HepG2 (cell line): ENCODE results near the gene ATP5F1E. TPM values are rescaled to one million over a fixed set of nuclear protein-coding genes. Genes with fewer than 3 reads are reported as not detected.

Experiments used
- ELF3 ChIP-seq: IDR thresholded peaks from 2 replicates; pipeline ENCODE4 v1.6.1; 2016; ENCODE audit warnings: missing genetic modification reagents, missing compliant biosample characterization
- GTF2F1 ChIP-seq: fragments of 150-350 bp; IDR thresholded peaks from 2 replicates; pipeline ENCODE4 v1.6.1; 2014; ENCODE audit warnings: low read length
- JDP2 ChIP-seq: sonication (generic); formaldehyde crosslinking; IDR thresholded peaks from 2 replicates; pipeline ENCODE4 v1.8.1; 2022; ENCODE audit warnings: missing genetic modification reagents, borderline replicate concordance
- JUND ChIP-seq: sonication (generic); formaldehyde crosslinking; IDR thresholded peaks from 2 replicates; pipeline ENCODE4 v1.8.0; 2022; ENCODE audit warnings: mild to moderate bottlenecking, missing genetic modification reagents
- MAFG ChIP-seq: sonication (generic); formaldehyde crosslinking; IDR thresholded peaks from 2 replicates; pipeline ENCODE4 v1.5.1; 2020; ENCODE audit warnings: mild to moderate bottlenecking, missing genetic modification reagents
- MED8 ChIP-seq: sonication (generic); formaldehyde crosslinking; IDR thresholded peaks from 2 replicates; pipeline ENCODE4 v1.8.1; 2023; ENCODE audit warnings: mild to moderate bottlenecking, missing genetic modification reagents; ENCODE audit not compliant: insufficient replicate concordance
- SMAD9 ChIP-seq: sonication (generic); formaldehyde crosslinking; IDR thresholded peaks from 2 replicates; pipeline ENCODE4 v1.5.1; 2020; ENCODE audit warnings: mild to moderate bottlenecking, missing genetic modification reagents
- SMC3 ChIP-seq: IDR thresholded peaks from 2 replicates; pipeline ENCODE4 v1.6.1; 2011; ENCODE audit warnings: low read length, improper control_type of control experiment
- ZBTB8A ChIP-seq: sonication (generic); formaldehyde crosslinking; IDR thresholded peaks from 2 replicates; pipeline ENCODE4 v1.4.0; 2020; ENCODE audit warnings: mild to moderate bottlenecking, low read depth, missing genetic modification reagents, borderline replicate concordance
- ZNF17 ChIP-seq: sonication (generic); formaldehyde crosslinking; IDR thresholded peaks from 2 replicates; pipeline ENCODE4 v1.5.0; 2020; ENCODE audit warnings: mild to moderate bottlenecking, missing genetic modification reagents
- ZNF24 ChIP-seq: fragments of 450-650 bp; IDR thresholded peaks from 2 replicates; pipeline ENCODE4 v1.6.1; 2017; ENCODE audit warnings: antibody characterized with exemption, mild to moderate bottlenecking
- ZNF263 ChIP-seq: sonication (generic); formaldehyde crosslinking; IDR thresholded peaks from 2 replicates; pipeline ENCODE4 v1.4.0; 2020; ENCODE audit warnings: missing genetic modification reagents
- ZNF274 ChIP-seq: sonication (generic); formaldehyde crosslinking; IDR thresholded peaks from 2 replicates; pipeline ENCODE4 v1.5.1; 2020; ENCODE audit warnings: mild to moderate bottlenecking, missing genetic modification reagents
- ZNF501 ChIP-seq: sonication (generic); formaldehyde crosslinking; IDR thresholded peaks from 2 replicates; pipeline ENCODE4 v1.5.1; 2020; ENCODE audit warnings: mild to moderate bottlenecking, moderate library complexity, missing genetic modification reagents
- ZNF558 ChIP-seq: sonication (generic); formaldehyde crosslinking; IDR thresholded peaks from 2 replicates; pipeline ENCODE4 v1.9.0; 2022; ENCODE audit warnings: mild to moderate bottlenecking, missing genetic modification reagents, borderline replicate concordance
- ZNF564 ChIP-seq: sonication (generic); formaldehyde crosslinking; IDR thresholded peaks from 2 replicates; pipeline ENCODE4 v1.8.1; 2023; ENCODE audit warnings: mild to moderate bottlenecking, missing genetic modification reagents
- ZNF672 ChIP-seq: sonication (generic); formaldehyde crosslinking; IDR thresholded peaks from 2 replicates; pipeline ENCODE4 v1.8.1; 2022; ENCODE audit warnings: missing genetic modification reagents
- ZNF720 ChIP-seq: sonication (generic); formaldehyde crosslinking; IDR thresholded peaks from 2 replicates; pipeline ENCODE4 v1.4.0; 2020; ENCODE audit warnings: missing genetic modification reagents
- ZNF782 ChIP-seq: sonication (generic); formaldehyde crosslinking; IDR thresholded peaks from 2 replicates; pipeline ENCODE4 v1.4.0; 2020; ENCODE audit warnings: missing genetic modification reagents, mild to moderate bottlenecking, borderline replicate concordance
- polyA plus RNA-seq, 8 experiments: library from polyadenylated mRNA; depleted of rRNA in 3 of 8; stranded (reverse) in 7 of 8; unstranded in 1 of 8; fragments of >200 nt; fragmentation: Illumina TruSeq in 4 of 8; extraction: Trizol in 4 of 8; gene quantifications; 2 replicates each; pipeline versions ENCODE4 v1.2.1 to v1.2.3, GENCODE V29; 2011 to 2016; ENCODE audit warnings: low read depth in 4 of 8, missing spikeins in 1 of 8, mixed read lengths in 1 of 8; ENCODE audit not compliant: insufficient read depth in 1 of 8
- total RNA-seq, 5 experiments: library from RNA; depleted of rRNA; stranded (reverse); fragments of >200 nt; fragmentation: Illumina TruSeq; extraction: Trizol; gene quantifications; 2 replicates each; pipeline ENCODE4 v1.2.3, GENCODE V29; 2016; ENCODE audit warnings: low read depth in 1 of 5
- TF ChIP-seq, protein P1 (sequence below): IDR thresholded peaks from 2 replicates; pipeline ENCODE4 v1.6.1; 2016; ENCODE audit warnings: control low read depth
- TF ChIP-seq, protein P2 (sequence below): sonication (generic); formaldehyde crosslinking; IDR thresholded peaks from 2 replicates; pipeline ENCODE4 v1.9.0; 2021; ENCODE audit warnings: missing genetic modification reagents, borderline replicate concordance
- TF ChIP-seq, protein P3 (sequence below): IDR thresholded peaks from 2 replicates; pipeline ENCODE4 v1.6.1; 2016; ENCODE audit warnings: missing genetic modification reagents, missing compliant biosample characterization
- TF ChIP-seq, protein P4 (sequence below): sonication (generic); formaldehyde crosslinking; IDR thresholded peaks from 2 replicates; pipeline ENCODE4 v1.8.0; 2022; ENCODE audit warnings: low read depth, missing genetic modification reagents
- TF ChIP-seq, protein P5 (sequence below): IDR thresholded peaks from 2 replicates; pipeline ENCODE4 v1.6.1; 2016; ENCODE audit warnings: missing biosample characterization, missing genetic modification reagents, low read depth
- TF ChIP-seq, protein P6 (sequence below): sonication (generic); formaldehyde crosslinking; IDR thresholded peaks from 2 replicates; pipeline ENCODE4 v1.4.0; 2020; ENCODE audit warnings: mild to moderate bottlenecking, missing genetic modification reagents
- TF ChIP-seq, protein P7 (sequence below): IDR thresholded peaks from 2 replicates; pipeline ENCODE4 v1.6.1; 2016; ENCODE audit warnings: mild to moderate bottlenecking

ATP5F1E gene
- total and polyA plus RNA-seq, 2 of the 13 experiments (the other 11 are each of a cell fraction or from before 2014, with no cell fraction given), result 121 to 134 TPM

DNA sequence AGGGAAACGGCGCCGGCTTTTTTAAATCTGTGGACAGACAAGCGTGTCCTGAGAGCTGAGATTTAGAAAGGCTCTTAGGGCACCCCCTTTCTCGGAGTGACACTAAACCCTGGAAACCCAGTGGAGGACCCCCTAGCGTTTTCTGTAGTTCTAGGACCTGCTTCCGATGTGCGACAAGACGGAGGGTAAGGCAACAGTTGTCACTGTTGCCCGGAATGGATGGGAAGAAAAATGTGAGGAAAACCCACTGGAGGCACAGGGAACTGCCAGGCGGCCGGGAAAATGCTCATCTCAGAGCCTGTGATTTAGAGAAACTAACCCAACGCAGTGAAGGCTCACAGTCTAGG lies 551 bp upstream of the ATP5F1E start (continued):
- TF ChIP-seq, protein P1, sequence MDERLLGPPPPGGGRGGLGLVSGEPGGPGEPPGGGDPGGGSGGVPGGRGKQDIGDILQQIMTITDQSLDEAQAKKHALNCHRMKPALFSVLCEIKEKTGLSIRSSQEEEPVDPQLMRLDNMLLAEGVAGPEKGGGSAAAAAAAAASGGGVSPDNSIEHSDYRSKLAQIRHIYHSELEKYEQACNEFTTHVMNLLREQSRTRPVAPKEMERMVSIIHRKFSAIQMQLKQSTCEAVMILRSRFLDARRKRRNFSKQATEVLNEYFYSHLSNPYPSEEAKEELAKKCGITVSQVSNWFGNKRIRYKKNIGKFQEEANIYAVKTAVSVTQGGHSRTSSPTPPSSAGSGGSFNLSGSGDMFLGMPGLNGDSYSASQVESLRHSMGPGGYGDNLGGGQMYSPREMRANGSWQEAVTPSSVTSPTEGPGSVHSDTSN (CRISPR knock-in tag), result no peak
- peak; percentile 8; the same call in 1 of the 2 replicates for TF ChIP-seq SMC3
- TF ChIP-seq ZNF263, result no peak
- TF ChIP-seq, protein P2, sequence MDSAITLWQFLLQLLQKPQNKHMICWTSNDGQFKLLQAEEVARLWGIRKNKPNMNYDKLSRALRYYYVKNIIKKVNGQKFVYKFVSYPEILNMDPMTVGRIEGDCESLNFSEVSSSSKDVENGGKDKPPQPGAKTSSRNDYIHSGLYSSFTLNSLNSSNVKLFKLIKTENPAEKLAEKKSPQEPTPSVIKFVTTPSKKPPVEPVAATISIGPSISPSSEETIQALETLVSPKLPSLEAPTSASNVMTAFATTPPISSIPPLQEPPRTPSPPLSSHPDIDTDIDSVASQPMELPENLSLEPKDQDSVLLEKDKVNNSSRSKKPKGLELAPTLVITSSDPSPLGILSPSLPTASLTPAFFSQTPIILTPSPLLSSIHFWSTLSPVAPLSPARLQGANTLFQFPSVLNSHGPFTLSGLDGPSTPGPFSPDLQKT, result no peak
- no peak for TF ChIP-seq ZNF558 (CRISPR knock-in tag)
- 0 out of 2 replicates have a peak, but pooled peaks have one; percentile 14 for TF ChIP-seq ZNF501 (CRISPR knock-in tag)
- no peak; the same call in 1 of the 2 replicates for TF ChIP-seq ZBTB8A
- TF ChIP-seq SMAD9 (CRISPR knock-in tag), result no peak; the same call in 1 of the 2 replicates
- TF ChIP-seq JUND (CRISPR knock-in tag), result 0 out of 2 replicates have a peak, but pooled peaks have one; percentile 3
- TF ChIP-seq, protein P3, sequence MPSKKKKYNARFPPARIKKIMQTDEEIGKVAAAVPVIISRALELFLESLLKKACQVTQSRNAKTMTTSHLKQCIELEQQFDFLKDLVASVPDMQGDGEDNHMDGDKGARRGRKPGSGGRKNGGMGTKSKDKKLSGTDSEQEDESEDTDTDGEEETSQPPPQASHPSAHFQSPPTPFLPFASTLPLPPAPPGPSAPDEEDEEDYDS, result no peak
- TF ChIP-seq ZNF720 (CRISPR knock-in tag), result peak; percentile 19; the same call in 1 of the 2 replicates
- TF ChIP-seq ZNF24, result no peak
- TF ChIP-seq ZNF782 (CRISPR knock-in tag), result no peak
- TF ChIP-seq, protein P4, sequence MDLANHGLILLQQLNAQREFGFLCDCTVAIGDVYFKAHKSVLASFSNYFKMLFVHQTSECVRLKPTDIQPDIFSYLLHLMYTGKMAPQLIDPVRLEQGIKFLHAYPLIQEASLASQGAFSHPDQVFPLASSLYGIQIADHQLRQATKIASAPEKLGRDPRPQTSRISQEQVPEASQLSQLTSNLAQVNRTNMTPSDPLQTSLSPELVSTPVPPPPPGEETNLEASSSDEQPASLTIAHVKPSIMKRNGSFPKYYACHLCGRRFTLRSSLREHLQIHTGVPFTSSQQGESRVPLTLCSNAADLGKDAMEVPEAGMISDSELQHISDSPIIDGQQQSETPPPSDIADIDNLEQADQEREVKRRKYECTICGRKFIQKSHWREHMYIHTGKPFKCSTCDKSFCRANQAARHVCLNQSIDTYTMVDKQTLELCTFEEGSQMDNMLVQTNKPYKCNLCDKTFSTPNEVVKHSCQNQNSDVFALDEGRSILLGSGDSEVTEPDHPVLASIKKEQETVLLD (CRISPR knock-in tag), result no peak
- TF ChIP-seq, protein P5, sequence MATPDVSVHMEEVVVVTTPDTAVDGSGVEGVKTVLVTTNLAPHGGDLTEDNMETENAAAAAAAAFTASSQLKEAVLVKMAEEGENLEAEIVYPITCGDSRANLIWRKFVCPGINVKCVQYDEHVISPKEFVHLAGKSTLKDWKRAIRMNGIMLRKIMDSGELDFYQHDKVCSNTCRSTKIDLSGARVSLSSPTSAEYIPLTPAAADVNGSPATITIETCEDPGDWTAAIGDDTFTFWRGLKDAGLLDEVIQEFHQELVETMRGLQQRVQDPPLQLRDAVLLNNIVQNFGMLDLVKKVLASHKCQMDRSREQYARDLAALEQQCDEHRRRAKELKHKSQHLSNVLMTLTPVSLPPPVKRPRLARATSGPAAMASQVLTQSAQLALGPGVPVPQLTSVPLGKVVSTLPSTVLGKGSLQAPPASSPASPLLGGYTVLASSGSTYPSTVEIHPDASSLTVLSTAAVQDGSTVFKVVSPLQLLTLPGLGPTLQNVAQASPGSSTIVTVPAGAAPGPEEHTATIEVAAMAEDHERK (CRISPR knock-in tag), result no peak
- TF ChIP-seq, protein P6, sequence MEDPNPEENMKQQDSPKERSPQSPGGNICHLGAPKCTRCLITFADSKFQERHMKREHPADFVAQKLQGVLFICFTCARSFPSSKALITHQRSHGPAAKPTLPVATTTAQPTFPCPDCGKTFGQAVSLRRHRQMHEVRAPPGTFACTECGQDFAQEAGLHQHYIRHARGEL (CRISPR knock-in tag), result no peak
- no peak for TF ChIP-seq ZNF672 (CRISPR knock-in tag)
- no peak for TF ChIP-seq ZNF564 (CRISPR knock-in tag)
- TF ChIP-seq MED8 (CRISPR knock-in tag), result no peak
- TF ChIP-seq, protein P7, sequence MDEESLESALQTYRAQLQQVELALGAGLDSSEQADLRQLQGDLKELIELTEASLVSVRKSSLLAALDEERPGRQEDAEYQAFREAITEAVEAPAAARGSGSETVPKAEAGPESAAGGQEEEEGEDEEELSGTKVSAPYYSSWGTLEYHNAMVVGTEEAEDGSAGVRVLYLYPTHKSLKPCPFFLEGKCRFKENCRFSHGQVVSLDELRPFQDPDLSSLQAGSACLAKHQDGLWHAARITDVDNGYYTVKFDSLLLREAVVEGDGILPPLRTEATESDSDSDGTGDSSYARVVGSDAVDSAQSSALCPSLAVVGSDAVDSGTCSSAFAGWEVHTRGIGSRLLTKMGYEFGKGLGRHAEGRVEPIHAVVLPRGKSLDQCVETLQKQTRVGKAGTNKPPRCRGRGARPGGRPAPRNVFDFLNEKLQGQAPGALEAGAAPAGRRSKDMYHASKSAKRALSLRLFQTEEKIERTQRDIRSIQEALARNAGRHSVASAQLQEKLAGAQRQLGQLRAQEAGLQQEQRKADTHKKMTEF (CRISPR knock-in tag), result no peak
- TF ChIP-seq ELF3 (CRISPR knock-in tag), result no peak
- TF ChIP-seq JDP2 (CRISPR knock-in tag), result no peak
- no peak for TF ChIP-seq MAFG
- no peak for TF ChIP-seq ZNF274
- no peak for TF ChIP-seq ZNF17 (CRISPR knock-in tag)
- TF ChIP-seq GTF2F1, result no peak
